Chondrocyte (in vitro differentiated cells): ENCODE results near the gene RGS6. TPM values are rescaled to one million over a fixed set of nuclear protein-coding genes. Genes with fewer than 3 reads are reported as not detected.

ENCODE experiments used
- DNase-seq: peaks from one replicate; pipeline ENCODE4 v3.0.0; 2021; ENCODE audit warnings: mixed read lengths, low spot score
- H3K27ac Mint-ChIP-seq: one replicate; pipeline ENCODE4 v1.8.0; 2021; ENCODE audit warnings: mild to moderate bottlenecking, moderate library complexity, mixed read lengths; ENCODE audit not compliant: unreplicated experiment
- H3K27me3 Mint-ChIP-seq: 2 replicates; pipeline ENCODE4 v1.8.0; 2021; ENCODE audit warnings: low read depth, mixed read lengths
- H3K36me3 Mint-ChIP-seq: 2 replicates; pipeline ENCODE4 v1.8.0; 2021; ENCODE audit warnings: low read depth, mixed read lengths
- H3K4me1 Mint-ChIP-seq: 2 replicates; pipeline ENCODE4 v1.8.0; 2021; ENCODE audit warnings: low read depth, mild to moderate bottlenecking, mixed read lengths
- H3K4me3 Mint-ChIP-seq: one replicate; pipeline ENCODE4 v1.8.0; 2021; ENCODE audit warnings: mild to moderate bottlenecking, moderate library complexity, mixed read lengths; ENCODE audit not compliant: unreplicated experiment
- H3K9me3 Mint-ChIP-seq: 2 replicates; pipeline ENCODE4 v1.8.0; 2021; ENCODE audit warnings: low read depth, mixed read lengths
- CTCF ChIP-seq: fragments of 200-600 bp; sonication (generic); IDR thresholded peaks from 2 replicates; pipeline ENCODE4 v1.5.0; 2021; ENCODE audit warnings: antibody characterized with exemption, mild to moderate bottlenecking, moderate library complexity
- total RNA-seq: library from RNA; stranded (reverse); gene quantifications from 3 replicates; pipeline ENCODE4 v1.2.1, GENCODE V29; 2021

Gene RGS6
- total RNA-seq, 1 donor from 2014 or later, result 0.12 TPM

GRCh38 chr14:72222046-72222445 is 289.8 kb downstream of the RGS6 start:
- no peak overlapping the region for H3K4me3 Mint-ChIP-seq
- DNase-seq, result no peak
- H3K27me3 Mint-ChIP-seq, result no peaks in the 10 kb centered on the region
- peaks cover 15% of the 10 kb centered on the region for H3K9me3 Mint-ChIP-seq
- H3K4me1 Mint-ChIP-seq, result no peaks in the 10 kb centered on the region
- H3K27ac Mint-ChIP-seq, result no peak overlapping the region
- no peaks in the 10 kb centered on the region for H3K36me3 Mint-ChIP-seq
- TF ChIP-seq CTCF, result no peak

- no peak overlapping the region for H3K4me3 Mint-ChIP-seq
- H3K9me3 Mint-ChIP-seq, result no peaks in the 10 kb centered on the region
- TF ChIP-seq CTCF, result no peak
- H3K27me3 Mint-ChIP-seq, result no peaks in the 10 kb centered on the region
- H3K36me3 Mint-ChIP-seq, result no peaks in the 10 kb centered on the region
- H3K4me1 Mint-ChIP-seq, result no peaks in the 10 kb centered on the region
- peak; percentile 89 for DNase-seq
- no peak overlapping the region for H3K27ac Mint-ChIP-seq
These were observed 304.4 kb downstream of the RGS6 start for GRCh38 chr14:72236629-72237028.

- no peaks in the 10 kb centered on the region for H3K9me3 Mint-ChIP-seq
- H3K27me3 Mint-ChIP-seq, result no peaks in the 10 kb centered on the region
- DNase-seq, result no peak
- no peaks in the 10 kb centered on the region for H3K4me1 Mint-ChIP-seq
- no peak overlapping the region for H3K4me3 Mint-ChIP-seq
- TF ChIP-seq CTCF, result no peak
- no peak overlapping the region for H3K27ac Mint-ChIP-seq
- no peaks in the 10 kb centered on the region for H3K36me3 Mint-ChIP-seq
These were observed 305.8 kb downstream of the RGS6 start for GRCh38 chr14:72237722-72238666.

- Mint-ChIP-seq H3K4me1 (peaks cover 4% of the 10 kb centered on the region), H3K9me3 (peaks cover 3% of the 10 kb centered on the region), H3K27ac (no peak overlapping the region)
These were observed 311.4 kb downstream of the RGS6 start for GRCh38 chr14:72243309-72244293.

More at GRCh38 chr14:72243309-72244293, 311.4 kb downstream of the RGS6 start:
- DNase-seq, result no peak
- Mint-ChIP-seq H3K4me3 (no peak overlapping the region), H3K36me3 (no peaks in the 10 kb centered on the region), H3K27me3 (peaks cover 2% of the 10 kb centered on the region)
- TF ChIP-seq CTCF, result no peak
